ENCODE data around the gene TMEM50B.

The TMEM50B gene

GRCh38 chr21:33441489-33442477, 38.0 kb downstream of the TMEM50B start:
- Histone ChIP-seq H3K9ac (ENCODE audit: low read depth, low read length) (no peak overlapping the region), H3K4me3 (ENCODE audit: low read length) (no peak overlapping the region), H3K27me3 (ENCODE audit: insufficient read depth, low read length) (no peaks in the 10 kb centered on the region), H3K4me1 (ENCODE audit: insufficient read depth, low read length) (no peaks in the 10 kb centered on the region), H3K36me3 (ENCODE audit: insufficient read depth, low read depth, low read length) (peaks cover 15% of the 10 kb centered on the region), H3K27ac (ENCODE audit: low read length) (no peak overlapping the region), H3K9me3 (ENCODE audit: insufficient read depth, low read depth, low read length) (no peaks in the 10 kb centered on the region)

DNA sequence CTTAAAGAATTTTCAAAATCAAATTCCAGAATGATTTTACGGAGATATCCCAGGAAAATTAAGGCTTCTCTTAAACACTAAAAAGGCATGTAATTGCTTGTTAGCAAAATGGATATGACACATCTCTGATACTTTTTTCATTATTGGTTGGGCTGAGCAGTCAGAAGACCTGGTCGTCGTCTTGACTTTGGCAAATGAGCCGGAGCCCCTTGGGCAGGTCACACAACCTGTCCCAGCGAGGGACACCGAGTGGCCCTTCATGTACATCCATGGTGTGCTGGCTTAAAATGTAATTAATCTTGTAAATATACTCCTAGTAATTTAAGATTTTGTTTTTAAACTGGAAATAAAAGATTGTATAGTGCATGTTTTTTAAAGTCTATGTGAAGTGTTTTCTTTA, 42.6 kb downstream of the TMEM50B start:
- H3K27ac ChIP-seq (ENCODE audit: low read length) = no peak overlapping the region
- no peaks in the 10 kb centered on the region for H3K4me1 ChIP-seq (ENCODE audit: insufficient read depth, low read length)
- H3K36me3 ChIP-seq (ENCODE audit: insufficient read depth, low read depth, low read length) = peaks cover 54% of the 10 kb centered on the region

DNA sequence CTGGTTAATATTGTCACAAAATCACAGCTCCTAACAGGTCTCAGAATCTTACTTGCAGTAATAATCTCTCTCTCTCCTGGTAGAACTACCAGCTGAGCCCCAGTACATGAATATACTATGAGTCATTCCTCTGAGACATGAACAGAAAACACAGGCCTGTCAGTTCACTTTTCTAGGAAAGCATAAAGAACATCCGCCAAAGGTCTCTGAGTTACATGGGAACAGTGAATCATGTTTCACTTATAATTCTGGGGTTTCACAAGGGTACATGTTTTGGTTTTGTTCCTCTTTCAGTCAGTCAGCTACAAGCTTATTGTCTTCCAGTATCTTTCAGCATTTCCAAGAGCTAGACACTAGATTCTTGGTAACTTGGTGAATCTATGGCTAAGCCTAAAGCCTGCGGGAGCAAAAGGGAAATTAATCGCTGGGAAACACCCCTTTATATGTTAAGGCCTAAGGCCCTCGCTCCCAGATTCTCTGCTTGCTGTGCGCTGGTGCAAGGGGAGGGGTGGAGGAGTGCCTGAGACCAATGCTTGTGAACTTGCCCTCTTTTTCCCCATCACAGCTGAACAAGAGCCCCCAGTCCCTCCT, 44.9 kb downstream of the TMEM50B start:
- Histone ChIP-seq H3K27ac (ENCODE audit: low read length) (no peak overlapping the region), H3K36me3 (ENCODE audit: insufficient read depth, low read depth, low read length) (peaks cover 69% of the 10 kb centered on the region), H3K4me1 (ENCODE audit: insufficient read depth, low read length) (no peaks in the 10 kb centered on the region), H3K27me3 (ENCODE audit: insufficient read depth, low read length) (no peaks in the 10 kb centered on the region), H3K4me3 (ENCODE audit: low read length) (no peak overlapping the region), H3K9ac (ENCODE audit: low read depth, low read length) (no peak overlapping the region), H3K9me3 (ENCODE audit: insufficient read depth, low read depth, low read length) (no peaks in the 10 kb centered on the region)

More for the DNA sequence above, 42.6 kb downstream of the TMEM50B start:
- no peaks in the 10 kb centered on the region for H3K27me3 ChIP-seq (ENCODE audit: insufficient read depth, low read length)
- H3K9ac ChIP-seq (ENCODE audit: low read depth, low read length) = no peak overlapping the region
- H3K9me3 ChIP-seq (ENCODE audit: insufficient read depth, low read depth, low read length) = no peaks in the 10 kb centered on the region
- no peak overlapping the region for H3K4me3 ChIP-seq (ENCODE audit: low read length)

GRCh38 chr21:33433425-33434114, 46.2 kb downstream of the TMEM50B start:
- Histone ChIP-seq H3K36me3 (ENCODE audit: insufficient read depth, low read depth, low read length) (peaks cover 82% of the 10 kb centered on the region), H3K27me3 (ENCODE audit: insufficient read depth, low read length) (no peaks in the 10 kb centered on the region), H3K27ac (ENCODE audit: low read length) (no peak overlapping the region), H3K9ac (ENCODE audit: low read depth, low read length) (no peak overlapping the region), H3K4me1 (ENCODE audit: insufficient read depth, low read length) (no peaks in the 10 kb centered on the region), H3K9me3 (ENCODE audit: insufficient read depth, low read depth, low read length) (no peaks in the 10 kb centered on the region), H3K4me3 (ENCODE audit: low read length) (no peak overlapping the region)

DNA sequence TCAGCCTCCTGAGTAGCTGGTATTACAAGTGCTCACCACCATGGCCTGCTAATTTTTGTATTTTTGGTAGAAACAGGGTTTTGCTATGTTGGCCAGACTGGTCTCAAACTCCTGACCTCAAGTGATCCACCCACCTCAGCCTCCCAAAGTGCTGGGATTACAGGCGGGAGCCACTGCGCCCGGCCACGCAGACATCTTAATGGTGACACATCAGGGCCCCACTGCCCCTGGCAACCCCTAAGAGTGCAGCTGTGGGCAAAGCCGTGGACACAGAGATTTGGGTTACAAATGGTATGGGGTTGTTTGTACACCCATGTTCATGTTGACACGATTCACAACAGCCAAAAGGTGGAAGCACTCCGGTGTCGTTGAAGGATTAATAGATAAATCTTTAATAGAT, 46.8 kb downstream of the TMEM50B start:
- Histone ChIP-seq H3K4me1 (ENCODE audit: insufficient read depth, low read length) (no peaks in the 10 kb centered on the region), H3K27me3 (ENCODE audit: insufficient read depth, low read length) (no peaks in the 10 kb centered on the region), H3K9ac (ENCODE audit: low read depth, low read length) (no peak overlapping the region), H3K27ac (ENCODE audit: low read length) (no peak overlapping the region), H3K36me3 (ENCODE audit: insufficient read depth, low read depth, low read length) (peaks cover 82% of the 10 kb centered on the region), H3K4me3 (ENCODE audit: low read length) (no peak overlapping the region), H3K9me3 (ENCODE audit: insufficient read depth, low read depth, low read length) (no peaks in the 10 kb centered on the region)

GRCh38 chr21:33432496-33432895, 47.3 kb downstream of the TMEM50B start:
- no peaks in the 10 kb centered on the region for H3K4me1 ChIP-seq (ENCODE audit: insufficient read depth, low read length)
- no peak overlapping the region for H3K9ac ChIP-seq (ENCODE audit: low read depth, low read length)

DNA sequence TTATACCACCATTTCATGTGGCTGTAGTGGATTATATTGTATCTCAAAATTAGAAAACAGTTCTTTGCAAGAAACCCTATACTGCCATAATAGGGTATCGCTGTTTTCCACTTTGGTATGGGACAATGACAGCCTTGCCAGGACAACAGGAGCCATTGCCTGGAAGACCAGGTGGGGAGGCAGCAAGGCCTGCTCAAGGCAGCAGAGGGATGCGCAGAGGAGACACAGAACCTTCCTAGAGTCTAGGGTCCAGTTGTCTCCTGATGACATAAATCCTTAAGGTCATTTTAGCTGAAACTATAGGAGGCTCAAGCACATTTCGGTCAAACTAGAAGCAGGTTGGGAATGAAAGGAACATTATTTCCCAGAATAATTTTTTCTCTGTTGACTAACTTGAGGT, 48.9 kb downstream of the TMEM50B start:
- no peaks in the 10 kb centered on the region for H3K27me3 ChIP-seq (ENCODE audit: insufficient read depth, low read length)
- H3K9me3 ChIP-seq (ENCODE audit: insufficient read depth, low read depth, low read length) = no peaks in the 10 kb centered on the region
- H3K4me3 ChIP-seq (ENCODE audit: low read length) = no peak overlapping the region
- H3K27ac ChIP-seq (ENCODE audit: low read length) = no peak overlapping the region
- no peaks in the 10 kb centered on the region for H3K4me1 ChIP-seq (ENCODE audit: insufficient read depth, low read length)
- no peak overlapping the region for H3K9ac ChIP-seq (ENCODE audit: low read depth, low read length)
- peaks cover 74% of the 10 kb centered on the region for H3K36me3 ChIP-seq (ENCODE audit: insufficient read depth, low read depth, low read length)

More at GRCh38 chr21:33432496-33432895, 47.3 kb downstream of the TMEM50B start:
- no peak overlapping the region for H3K27ac ChIP-seq (ENCODE audit: low read length)
- H3K36me3 ChIP-seq (ENCODE audit: insufficient read depth, low read depth, low read length) = peaks cover 78% of the 10 kb centered on the region
- no peak overlapping the region for H3K4me3 ChIP-seq (ENCODE audit: low read length)
- H3K27me3 ChIP-seq (ENCODE audit: insufficient read depth, low read length) = no peaks in the 10 kb centered on the region
- no peaks in the 10 kb centered on the region for H3K9me3 ChIP-seq (ENCODE audit: insufficient read depth, low read depth, low read length)

DNA sequence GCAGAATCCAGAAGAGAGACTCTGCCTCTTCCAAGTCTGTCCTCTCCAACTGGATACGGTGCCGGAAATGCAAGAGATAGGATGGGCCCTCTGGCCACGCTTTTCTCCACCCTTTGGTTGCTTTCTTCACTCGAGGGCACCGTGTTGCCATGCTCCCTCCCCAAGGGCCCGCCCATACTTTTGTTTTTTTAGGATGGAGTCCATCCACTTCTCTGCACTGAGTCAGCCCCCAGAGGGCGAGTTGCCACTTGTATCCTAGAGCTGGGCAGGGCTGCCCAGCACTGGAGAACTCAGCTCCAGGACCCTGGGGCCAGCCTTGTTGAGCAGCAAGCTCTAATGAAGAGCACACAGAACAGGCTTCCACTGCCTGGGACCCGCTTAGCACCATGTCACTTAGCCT, 51.1 kb downstream of the TMEM50B start:
- no peaks in the 10 kb centered on the region for H3K27me3 ChIP-seq (ENCODE audit: insufficient read depth, low read length)
- peaks cover 73% of the 10 kb centered on the region for H3K36me3 ChIP-seq (ENCODE audit: insufficient read depth, low read depth, low read length)
- H3K4me1 ChIP-seq (ENCODE audit: insufficient read depth, low read length) = no peaks in the 10 kb centered on the region
- H3K27ac ChIP-seq (ENCODE audit: low read length) = no peak overlapping the region
- no peaks in the 10 kb centered on the region for H3K9me3 ChIP-seq (ENCODE audit: insufficient read depth, low read depth, low read length)
- no peak overlapping the region for H3K9ac ChIP-seq (ENCODE audit: low read depth, low read length)
- no peak overlapping the region for H3K4me3 ChIP-seq (ENCODE audit: low read length)

- no peaks in the 10 kb centered on the region for H3K27me3 ChIP-seq (ENCODE audit: insufficient read depth, low read length)
- peaks cover 62% of the 10 kb centered on the region for H3K36me3 ChIP-seq (ENCODE audit: insufficient read depth, low read depth, low read length)
- H3K27ac ChIP-seq (ENCODE audit: low read length) = no peak overlapping the region
- no peaks in the 10 kb centered on the region for H3K9me3 ChIP-seq (ENCODE audit: insufficient read depth, low read depth, low read length)
- no peak overlapping the region for H3K9ac ChIP-seq (ENCODE audit: low read depth, low read length)
- H3K4me3 ChIP-seq (ENCODE audit: low read length) = no peak overlapping the region
- H3K4me1 ChIP-seq (ENCODE audit: insufficient read depth, low read length) = no peaks in the 10 kb centered on the region
These were observed 52.7 kb downstream of the TMEM50B start for GRCh38 chr21:33427051-33427450.

DNA sequence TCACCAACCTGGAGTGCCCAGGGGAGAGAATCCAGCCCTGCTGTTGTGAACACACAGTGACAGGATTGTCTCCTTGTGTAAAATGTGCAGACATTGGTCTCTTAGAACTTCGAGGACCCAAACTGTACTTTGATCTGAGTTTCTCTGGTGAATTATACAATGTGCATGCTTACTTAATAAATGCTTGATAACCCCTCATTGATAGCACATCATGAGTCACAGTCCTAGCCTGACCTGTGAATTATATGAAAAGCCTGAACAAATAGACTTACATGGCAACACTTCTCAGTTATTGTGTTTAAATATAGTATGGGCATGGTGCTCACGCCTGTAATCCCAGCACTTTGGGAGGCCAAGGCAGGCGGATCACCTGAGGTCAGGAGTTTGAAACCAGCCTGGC, 53.9 kb downstream of the TMEM50B start:
- Histone ChIP-seq H3K4me1 (ENCODE audit: insufficient read depth, low read length) (peaks cover 7% of the 10 kb centered on the region; the same call in 1 of the 2 replicates), H3K27ac (ENCODE audit: low read length) (no peak overlapping the region), H3K4me3 (ENCODE audit: low read length) (no peak overlapping the region), H3K27me3 (ENCODE audit: insufficient read depth, low read length) (no peaks in the 10 kb centered on the region), H3K9ac (ENCODE audit: low read depth, low read length) (no peak overlapping the region), H3K36me3 (ENCODE audit: insufficient read depth, low read depth, low read length) (peaks cover 63% of the 10 kb centered on the region), H3K9me3 (ENCODE audit: insufficient read depth, low read depth, low read length) (no peaks in the 10 kb centered on the region)

GRCh38 chr21:33424214-33424613, 55.6 kb downstream of the TMEM50B start:
- H3K27me3 ChIP-seq (ENCODE audit: insufficient read depth, low read length) = no peaks in the 10 kb centered on the region
- H3K4me1 ChIP-seq (ENCODE audit: insufficient read depth, low read length) = peaks cover 7% of the 10 kb centered on the region; the same call in 1 of the 2 replicates
- no peak overlapping the region for H3K9ac ChIP-seq (ENCODE audit: low read depth, low read length)
- H3K9me3 ChIP-seq (ENCODE audit: insufficient read depth, low read depth, low read length) = no peaks in the 10 kb centered on the region
- H3K4me3 ChIP-seq (ENCODE audit: low read length) = no peak overlapping the region
- no peak overlapping the region for H3K27ac ChIP-seq (ENCODE audit: low read length)
- peaks cover 55% of the 10 kb centered on the region for H3K36me3 ChIP-seq (ENCODE audit: insufficient read depth, low read depth, low read length)
